ENCODE data around the gene TNFSF10. TPM values are rescaled to one million over a fixed set of nuclear protein-coding genes. Genes with fewer than 3 reads are reported as not detected.

TNFSF10 gene
- total RNA-seq, 1 donor from 2014 or later, result not detected

DNA sequence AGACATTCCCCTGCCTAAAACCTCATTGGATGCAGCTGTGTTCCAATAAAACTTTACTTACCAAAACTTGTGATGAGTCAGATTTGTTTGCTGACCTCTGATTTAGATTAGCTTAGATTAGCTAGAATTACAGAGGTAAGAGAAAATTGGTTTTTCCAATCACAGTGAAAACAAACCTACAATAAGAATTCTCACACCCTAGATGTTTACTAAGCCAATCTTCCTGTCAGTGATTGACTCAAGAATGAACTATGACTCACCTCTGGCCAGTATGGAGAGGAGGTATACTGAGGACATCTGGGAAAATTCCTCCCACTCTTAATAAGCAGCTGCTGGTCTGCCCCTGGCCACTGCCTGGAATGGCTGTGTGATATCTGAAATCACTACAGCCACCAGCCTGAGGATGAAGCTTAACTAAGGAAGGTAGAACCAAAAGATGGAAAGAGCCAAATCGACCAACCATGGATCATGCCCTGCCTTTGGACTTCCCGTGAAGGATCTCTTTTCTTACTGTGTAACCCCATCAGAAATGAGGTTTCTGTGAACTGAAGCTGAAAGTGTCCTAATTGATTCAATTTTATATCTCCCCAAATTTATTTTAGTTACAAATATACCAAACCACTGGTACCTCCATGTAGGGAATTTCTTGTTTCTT is 55.9 kb downstream of the TNFSF10 start:
- Mint-ChIP-seq H3K27me3 (ENCODE audit: unreplicated experiment) (no peaks in the 10 kb centered on the region), H3K4me3 (ENCODE audit: unreplicated experiment) (no peak overlapping the region), H3K4me1 (ENCODE audit: low read depth, unreplicated experiment) (peaks cover 2% of the 10 kb centered on the region), H3K36me3 (ENCODE audit: unreplicated experiment) (no peaks in the 10 kb centered on the region), H3K9me3 (ENCODE audit: unreplicated experiment) (no peaks in the 10 kb centered on the region), H3K27ac (ENCODE audit: unreplicated experiment) (no peak overlapping the region)
- no peak for DNase-seq
- TF ChIP-seq, protein P1, sequence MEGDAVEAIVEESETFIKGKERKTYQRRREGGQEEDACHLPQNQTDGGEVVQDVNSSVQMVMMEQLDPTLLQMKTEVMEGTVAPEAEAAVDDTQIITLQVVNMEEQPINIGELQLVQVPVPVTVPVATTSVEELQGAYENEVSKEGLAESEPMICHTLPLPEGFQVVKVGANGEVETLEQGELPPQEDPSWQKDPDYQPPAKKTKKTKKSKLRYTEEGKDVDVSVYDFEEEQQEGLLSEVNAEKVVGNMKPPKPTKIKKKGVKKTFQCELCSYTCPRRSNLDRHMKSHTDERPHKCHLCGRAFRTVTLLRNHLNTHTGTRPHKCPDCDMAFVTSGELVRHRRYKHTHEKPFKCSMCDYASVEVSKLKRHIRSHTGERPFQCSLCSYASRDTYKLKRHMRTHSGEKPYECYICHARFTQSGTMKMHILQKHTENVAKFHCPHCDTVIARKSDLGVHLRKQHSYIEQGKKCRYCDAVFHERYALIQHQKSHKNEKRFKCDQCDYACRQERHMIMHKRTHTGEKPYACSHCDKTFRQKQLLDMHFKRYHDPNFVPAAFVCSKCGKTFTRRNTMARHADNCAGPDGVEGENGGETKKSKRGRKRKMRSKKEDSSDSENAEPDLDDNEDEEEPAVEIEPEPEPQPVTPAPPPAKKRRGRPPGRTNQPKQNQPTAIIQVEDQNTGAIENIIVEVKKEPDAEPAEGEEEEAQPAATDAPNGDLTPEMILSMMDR (IDR thresholded peaks at IDR 0.05; ENCODE audit: partially characterized antibody, unreplicated experiment), result no peak

DNA sequence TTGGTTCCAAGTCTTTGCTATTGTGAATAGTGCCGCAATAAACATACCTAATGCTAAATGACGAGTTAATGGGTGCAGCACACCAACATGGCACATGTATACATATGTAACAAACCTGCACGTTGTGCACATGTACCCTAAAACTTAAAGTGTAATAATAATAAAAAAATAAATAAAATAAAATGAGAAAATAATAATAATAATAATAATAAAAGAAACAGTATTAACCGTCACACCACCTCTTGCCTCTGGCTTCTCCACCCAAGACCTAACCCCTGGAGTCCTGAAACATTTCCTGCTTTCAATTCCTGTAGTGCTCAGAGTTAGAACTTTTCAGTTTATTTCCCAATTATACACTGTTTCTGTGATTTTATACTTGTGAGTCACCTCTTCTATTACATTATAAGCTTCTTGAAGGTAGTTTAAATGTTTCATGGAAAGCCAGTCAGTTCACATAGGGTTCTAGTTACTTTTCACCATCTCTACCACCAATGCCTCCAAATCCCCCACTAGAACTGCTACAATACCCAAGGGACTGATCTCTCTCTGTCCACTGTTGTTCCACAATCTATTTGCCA is 56.6 kb downstream of the TNFSF10 start:
- H3K4me1 Mint-ChIP-seq (ENCODE audit: low read depth, unreplicated experiment), result peaks cover 2% of the 10 kb centered on the region
- no peak overlapping the region for H3K4me3 Mint-ChIP-seq (ENCODE audit: unreplicated experiment)
- H3K27ac Mint-ChIP-seq (ENCODE audit: unreplicated experiment), result no peak overlapping the region
- no peaks in the 10 kb centered on the region for H3K36me3 Mint-ChIP-seq (ENCODE audit: unreplicated experiment)
- no peaks in the 10 kb centered on the region for H3K27me3 Mint-ChIP-seq (ENCODE audit: unreplicated experiment)
- no peaks in the 10 kb centered on the region for H3K9me3 Mint-ChIP-seq (ENCODE audit: unreplicated experiment)
- no peak for DNase-seq
- TF ChIP-seq, protein P1 (IDR thresholded peaks at IDR 0.05; ENCODE audit: partially characterized antibody, unreplicated experiment), result no peak

DNA sequence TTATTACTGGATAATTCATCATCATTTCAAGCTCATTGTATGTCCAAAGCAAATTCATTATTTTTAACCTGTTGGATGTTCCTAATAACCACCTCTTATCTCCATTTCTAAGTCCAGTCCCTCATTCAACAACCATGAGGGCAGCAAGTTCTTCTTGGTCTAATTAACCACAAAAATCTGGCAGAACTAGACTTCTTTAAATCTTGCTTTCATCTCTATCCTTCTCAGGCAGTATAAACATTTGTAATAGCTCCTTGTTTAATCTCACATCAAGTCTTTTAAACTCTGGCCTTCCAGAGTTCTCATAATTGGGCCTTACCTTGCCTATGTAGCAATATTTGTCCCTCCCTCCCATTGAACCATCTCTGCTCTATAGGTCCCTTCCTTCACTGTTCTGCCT is 57.9 kb downstream of the TNFSF10 start:
- no peak for DNase-seq
- Mint-ChIP-seq H3K9me3 (ENCODE audit: unreplicated experiment) (no peaks in the 10 kb centered on the region), H3K4me3 (ENCODE audit: unreplicated experiment) (no peak overlapping the region), H3K4me1 (ENCODE audit: low read depth, unreplicated experiment) (peaks cover 2% of the 10 kb centered on the region), H3K27me3 (ENCODE audit: unreplicated experiment) (no peaks in the 10 kb centered on the region), H3K27ac (ENCODE audit: unreplicated experiment) (no peak overlapping the region), H3K36me3 (ENCODE audit: unreplicated experiment) (no peaks in the 10 kb centered on the region)
- TF ChIP-seq, protein P1 (IDR thresholded peaks at IDR 0.05; ENCODE audit: partially characterized antibody, unreplicated experiment), result no peak

DNA sequence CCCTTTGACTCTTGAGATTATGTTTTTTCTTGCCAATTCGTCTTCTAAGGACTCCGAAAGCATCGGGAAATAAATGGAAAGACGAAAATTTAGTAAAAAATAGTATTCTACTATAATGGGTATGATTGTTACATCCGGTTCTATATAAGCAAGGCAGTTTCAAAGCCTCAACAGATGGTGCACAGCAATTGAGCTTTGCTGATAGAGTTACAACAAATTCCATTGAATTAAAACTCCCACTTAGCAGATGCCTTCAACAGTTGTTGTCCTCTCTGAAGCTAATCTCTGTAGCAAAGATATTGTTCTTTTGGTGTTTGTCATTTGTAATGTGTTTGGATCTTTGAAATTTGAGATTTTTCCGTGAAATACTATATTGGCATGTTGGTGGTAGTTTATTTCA is 58.9 kb downstream of the TNFSF10 start:
- H3K4me3 Mint-ChIP-seq (ENCODE audit: unreplicated experiment), result no peak overlapping the region
- TF ChIP-seq, protein P1 (IDR thresholded peaks at IDR 0.05; ENCODE audit: partially characterized antibody, unreplicated experiment), result no peak
- no peaks in the 10 kb centered on the region for H3K9me3 Mint-ChIP-seq (ENCODE audit: unreplicated experiment)
- no peaks in the 10 kb centered on the region for H3K36me3 Mint-ChIP-seq (ENCODE audit: unreplicated experiment)
- no peaks in the 10 kb centered on the region for H3K27me3 Mint-ChIP-seq (ENCODE audit: unreplicated experiment)
- no peak for DNase-seq
- H3K4me1 Mint-ChIP-seq (ENCODE audit: low read depth, unreplicated experiment), result peaks cover 2% of the 10 kb centered on the region
- no peak overlapping the region for H3K27ac Mint-ChIP-seq (ENCODE audit: unreplicated experiment)

DNA sequence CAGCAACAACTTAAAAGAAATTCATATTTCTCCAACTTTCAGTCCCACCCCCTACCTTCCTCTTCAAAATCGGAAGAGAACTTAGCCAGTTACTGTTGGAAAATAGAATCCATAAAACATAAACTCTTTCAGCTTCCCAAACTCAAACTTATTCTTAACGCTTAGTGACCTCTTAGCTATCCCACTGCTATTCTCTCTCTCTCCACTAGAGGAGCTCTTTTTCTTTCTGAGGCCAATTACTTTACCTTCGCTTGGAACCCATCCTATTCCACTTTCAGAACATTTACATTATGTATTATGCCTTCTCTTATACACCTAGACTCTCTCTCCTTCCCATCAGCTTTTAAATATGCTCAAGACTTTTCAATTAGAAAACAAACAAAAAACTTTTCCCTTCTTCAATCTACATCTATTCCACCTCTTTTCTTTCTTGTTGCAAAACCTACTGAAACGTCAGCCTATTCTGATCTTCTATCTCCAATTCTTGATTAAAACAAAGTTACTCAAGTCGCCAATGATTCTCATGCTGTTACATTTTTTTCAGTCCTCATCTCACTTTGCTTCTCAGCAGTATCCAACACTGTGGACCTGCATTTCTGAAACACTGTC is 61.6 kb downstream of the TNFSF10 start:
- no peaks in the 10 kb centered on the region for H3K36me3 Mint-ChIP-seq (ENCODE audit: unreplicated experiment)
- no peaks in the 10 kb centered on the region for H3K9me3 Mint-ChIP-seq (ENCODE audit: unreplicated experiment)
- no peak overlapping the region for H3K27ac Mint-ChIP-seq (ENCODE audit: unreplicated experiment)
- H3K4me3 Mint-ChIP-seq (ENCODE audit: unreplicated experiment), result no peak overlapping the region
- no peak for DNase-seq
- H3K4me1 Mint-ChIP-seq (ENCODE audit: low read depth, unreplicated experiment), result no peaks in the 10 kb centered on the region
- TF ChIP-seq, protein P1 (IDR thresholded peaks at IDR 0.05; ENCODE audit: partially characterized antibody, unreplicated experiment), result peak; percentile 95
- no peaks in the 10 kb centered on the region for H3K27me3 Mint-ChIP-seq (ENCODE audit: unreplicated experiment)
